ENCODE results near the gene TM9SF2.
"Not testable (repeated sequence)": the region's sequence is repeated elsewhere in the genome, so short reads cannot be mapped to it uniquely, and the experiment has no call there.

TM9SF2 gene

DNA sequence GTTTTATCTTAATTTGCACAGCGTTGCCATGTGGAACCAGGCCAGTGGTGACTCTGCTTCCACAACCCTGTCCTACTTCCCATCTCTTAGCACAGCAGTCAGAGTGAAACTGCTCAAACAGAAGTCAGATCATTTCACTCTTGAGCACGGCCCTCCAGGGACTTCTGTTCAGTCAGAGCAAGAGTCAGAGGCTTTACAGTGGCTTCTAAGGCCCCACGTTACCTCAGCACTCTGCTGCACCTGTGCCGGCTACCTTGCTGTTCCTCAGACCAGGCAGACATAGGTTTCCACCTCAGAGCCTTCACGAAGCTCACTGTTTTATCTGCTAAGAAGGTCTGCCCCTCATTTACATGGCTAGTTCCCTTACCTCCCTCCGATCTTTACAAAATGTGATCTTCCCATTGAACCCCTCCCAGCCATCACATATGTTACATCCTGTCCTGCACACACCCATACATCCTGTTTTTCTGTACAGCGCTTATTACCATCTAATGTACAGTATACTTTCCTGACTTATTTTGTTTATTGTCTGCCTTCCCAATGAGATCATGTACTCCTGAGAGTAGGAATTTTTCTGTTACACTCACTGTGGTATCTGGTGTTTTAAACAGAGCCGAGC is 41.6 kb downstream of the TM9SF2 start:
- DNase-seq = no peak

- DNase-seq = no peak
Observed at GRCh38 chr13:99545361-99545760, 44.1 kb downstream of the TM9SF2 start.

DNA sequence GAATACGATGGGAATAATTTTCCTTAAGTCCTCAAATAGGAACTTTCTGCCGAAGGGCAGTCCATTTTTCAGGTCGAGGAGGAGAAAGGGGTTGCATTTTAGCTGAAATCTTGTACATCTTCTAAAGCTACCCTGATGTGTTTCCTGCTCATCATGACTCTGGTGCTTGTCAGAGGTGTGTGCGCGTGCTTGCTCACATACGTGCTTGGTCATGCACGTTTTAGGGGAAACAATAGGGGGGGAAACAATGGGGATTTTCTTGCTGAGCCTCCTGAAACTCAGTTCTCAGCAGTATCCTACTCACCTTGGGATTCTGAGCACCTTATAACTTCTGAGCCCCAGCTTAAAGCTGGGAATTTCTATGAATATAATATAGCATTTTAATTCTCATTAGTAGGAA is 44.7 kb downstream of the TM9SF2 start:
- no peak for DNase-seq

GRCh38 chr13:99546878-99547277 is 45.6 kb downstream of the TM9SF2 start:
- no peak for DNase-seq

DNA sequence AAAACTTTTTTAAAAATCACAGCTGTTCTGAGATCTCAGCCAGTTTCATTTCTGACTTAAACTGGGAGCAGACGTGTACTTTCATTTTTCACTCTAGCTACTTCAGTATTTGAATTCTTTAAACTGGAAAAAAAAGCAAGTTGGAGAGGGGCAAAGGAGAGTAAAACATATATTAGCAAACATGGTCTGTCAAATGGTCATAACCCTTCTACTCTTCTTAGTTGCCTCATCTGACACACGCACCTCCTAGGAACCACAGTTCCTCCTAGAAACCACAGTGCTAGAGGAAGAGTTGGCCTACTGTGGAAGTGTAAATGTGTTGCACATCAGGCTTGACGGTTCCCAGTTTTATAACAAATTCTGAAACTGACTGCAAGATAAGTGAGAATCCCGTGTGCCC is 47.2 kb downstream of the TM9SF2 start:
- no peak for DNase-seq

DNA sequence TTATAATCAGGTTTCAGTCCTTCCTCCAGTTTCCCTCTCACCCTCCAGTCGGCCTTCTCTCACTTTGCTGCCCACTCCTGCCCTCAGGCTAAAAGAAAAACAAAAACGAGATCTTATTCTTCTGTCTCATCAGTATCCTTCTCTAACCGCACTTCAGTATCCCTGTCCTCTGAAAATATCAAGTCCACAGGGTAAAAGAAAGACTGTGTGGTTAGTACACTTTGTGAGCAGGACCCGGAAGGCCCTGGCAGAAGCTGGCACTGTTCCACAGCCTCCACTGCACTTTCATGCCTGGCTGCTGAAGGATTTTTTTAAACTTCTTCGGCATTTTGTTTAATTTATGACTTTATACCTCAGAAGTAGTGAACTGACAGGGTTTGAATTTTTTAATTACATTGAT is 51.8 kb downstream of the TM9SF2 start:
- DNase-seq = no peak

- no peak for DNase-seq
Observed at GRCh38 chr13:99555149-99555548, 53.9 kb downstream of the TM9SF2 start.

DNA sequence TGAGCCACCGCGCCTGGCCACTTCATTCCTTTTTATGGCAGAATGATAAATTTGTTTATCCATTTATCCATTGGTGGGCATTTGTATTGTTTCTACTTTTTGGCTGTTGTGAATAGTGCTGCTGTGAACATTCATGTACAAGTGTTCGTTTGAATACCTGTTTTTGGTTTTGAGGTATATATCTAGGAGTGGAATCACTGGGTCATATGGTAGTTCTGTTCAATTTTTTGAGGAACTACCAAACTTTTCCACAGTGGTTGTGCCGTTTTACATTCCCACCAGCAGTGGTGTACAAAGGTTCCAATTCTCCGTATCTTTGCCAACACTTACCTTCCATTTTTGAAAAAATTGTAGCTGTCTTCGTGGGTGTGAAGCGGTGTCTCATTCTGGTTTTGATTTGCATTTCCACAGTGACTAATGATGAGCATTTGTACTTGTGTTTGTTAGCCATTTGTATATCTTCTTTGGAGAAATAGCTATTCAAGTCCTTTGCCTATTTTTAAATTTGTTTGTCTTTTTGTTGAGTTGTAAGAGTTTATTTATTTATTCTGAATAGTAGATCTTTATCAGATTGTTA is 55.7 kb downstream of the TM9SF2 start:
- DNase-seq = no peak

DNA sequence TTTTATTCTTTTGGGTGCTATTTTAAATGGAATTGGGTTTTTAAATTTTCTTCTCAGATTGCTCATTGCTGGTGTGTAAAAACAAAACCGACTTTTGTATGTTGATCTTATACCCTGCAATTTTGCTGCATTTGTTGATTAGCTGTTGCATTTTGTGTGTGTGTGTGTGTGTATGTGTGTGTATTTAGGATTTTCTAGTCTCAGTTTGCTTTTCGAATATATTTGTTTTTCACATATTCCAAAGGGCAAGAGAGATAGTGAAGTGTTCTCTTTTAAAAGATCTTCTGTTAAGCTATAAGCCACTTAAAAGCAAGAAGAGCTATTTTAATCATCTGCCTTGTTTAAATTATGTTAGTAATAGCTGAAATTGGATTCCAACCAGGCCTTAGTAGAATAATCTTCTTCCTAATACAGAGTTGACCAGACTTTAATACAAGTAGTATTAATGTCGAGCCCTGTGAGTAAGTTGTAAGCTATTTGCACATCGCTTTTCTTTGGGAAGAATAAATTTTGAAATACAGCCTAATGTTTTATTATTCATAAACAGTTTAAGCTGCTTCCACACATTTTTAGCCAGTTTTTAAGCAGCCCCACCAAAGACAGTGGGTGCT is 57.4 kb downstream of the TM9SF2 start:
- DNase-seq = no peak

- no peak for DNase-seq
Observed at GRCh38 chr13:99559560-99559959, 58.3 kb downstream of the TM9SF2 start.

- DNase-seq = no peak
Observed at GRCh38 chr13:99563404-99563803, 62.1 kb downstream of the TM9SF2 start.

DNA sequence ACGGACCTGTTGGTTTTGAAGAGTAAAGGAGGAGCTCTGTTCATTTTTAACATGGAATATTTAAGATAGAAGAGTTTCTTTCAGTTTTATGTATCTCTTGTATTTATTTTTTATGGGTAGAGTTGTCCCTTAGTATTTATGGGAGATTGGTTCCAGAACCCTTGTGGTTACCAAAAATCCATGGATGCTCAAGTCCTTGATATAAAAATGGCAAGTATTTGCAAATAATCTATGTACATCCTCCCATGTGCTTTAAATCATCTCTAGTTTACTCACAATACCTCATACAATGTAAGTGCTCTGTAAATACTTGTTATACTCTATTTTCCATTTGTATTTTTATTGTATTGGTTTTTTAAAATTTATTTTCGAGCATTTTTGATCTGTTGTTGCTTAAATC is 63.1 kb downstream of the TM9SF2 start:
- DNase-seq = no peak

GRCh38 chr13:99565478-99566124 is 64.3 kb downstream of the TM9SF2 start:
- no peak for DNase-seq

DNA sequence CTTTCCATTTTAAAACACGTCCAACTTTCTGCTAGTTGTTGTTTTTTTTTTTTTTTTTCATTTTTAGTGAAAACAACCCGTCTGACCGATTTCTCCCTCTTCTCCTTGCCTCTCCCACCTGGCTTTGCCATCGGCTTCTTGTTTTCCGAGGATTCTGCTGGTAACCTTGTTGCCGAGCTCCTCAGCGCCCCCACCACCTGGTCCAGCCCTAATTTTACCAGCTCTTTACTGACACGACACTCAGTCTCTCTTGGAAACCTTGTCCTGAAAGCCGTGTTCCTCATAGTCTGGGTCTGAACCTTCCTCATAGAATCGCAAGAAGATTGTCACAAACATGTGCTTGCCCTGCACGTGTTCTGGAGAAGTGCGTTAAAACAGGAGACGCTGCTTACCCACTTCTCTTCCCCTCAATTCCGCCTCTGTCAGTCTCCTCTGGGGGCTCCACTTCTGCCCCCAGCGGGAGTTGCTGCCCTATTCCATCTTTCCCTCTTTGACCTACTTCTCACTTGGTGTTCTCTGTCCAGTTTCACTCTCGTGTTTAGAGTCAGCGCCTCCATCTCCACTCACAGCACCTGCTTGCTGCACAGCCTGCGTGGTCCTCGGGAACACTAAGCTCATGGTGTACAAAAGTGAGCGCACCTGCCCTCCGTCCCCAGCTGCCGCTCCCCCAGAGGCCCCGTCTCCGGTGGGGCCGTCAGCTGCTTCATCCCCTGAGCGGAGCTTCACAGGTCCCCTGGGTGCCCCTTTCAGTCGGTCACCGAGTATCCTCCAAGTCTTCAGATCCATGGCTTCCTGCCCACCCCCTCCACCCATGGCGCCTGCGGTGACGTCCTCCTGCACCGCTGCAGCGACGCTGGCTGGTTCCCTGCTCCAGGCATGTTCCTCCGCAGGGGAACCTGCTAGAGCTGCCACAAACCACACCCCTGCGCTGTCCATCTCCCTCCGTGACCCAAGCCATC is 65.1 kb downstream of the TM9SF2 start:
- DNase-seq = no peak

DNA sequence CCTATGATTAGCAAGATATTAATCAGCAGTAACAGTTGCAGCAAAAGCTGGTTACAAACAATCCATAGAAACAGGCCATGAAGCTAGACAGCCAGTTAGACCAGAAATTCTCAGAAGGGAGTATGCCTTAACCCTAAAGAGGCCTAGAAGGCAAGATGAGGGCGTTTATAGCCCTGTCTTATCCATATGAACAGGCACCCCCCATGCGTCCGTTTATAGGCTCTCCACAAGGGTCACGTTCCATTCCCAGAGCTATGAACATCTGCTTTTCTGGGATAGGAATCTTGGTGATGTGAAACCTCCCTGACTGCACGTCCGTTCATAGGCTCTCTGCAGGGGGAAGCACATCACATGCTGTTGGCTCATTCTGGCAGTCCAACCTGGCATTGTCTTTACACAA is 67.6 kb downstream of the TM9SF2 start:
- not testable (repeated sequence) for DNase-seq

DNA sequence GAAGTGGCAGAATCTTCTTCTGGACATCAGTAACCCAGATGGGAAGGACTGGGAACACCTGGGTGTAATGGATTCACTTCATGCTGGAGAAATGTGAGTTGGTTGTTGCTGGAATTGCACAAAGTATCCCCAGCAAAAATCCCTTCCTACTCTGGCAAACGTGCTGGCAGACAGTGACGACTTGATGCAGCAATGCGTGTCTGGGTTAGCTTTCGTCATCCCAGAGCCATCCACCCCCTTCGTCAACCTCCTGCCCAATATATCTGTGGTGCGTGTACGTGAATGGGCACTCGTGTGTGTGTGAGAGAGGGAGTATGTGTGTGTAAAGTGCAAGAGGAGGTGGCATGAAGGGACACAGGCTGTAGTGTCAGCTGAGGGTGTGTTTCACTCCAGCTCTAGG is 70.9 kb downstream of the TM9SF2 start:
- no peak for DNase-seq

- no peak for DNase-seq
Observed at GRCh38 chr13:99572921-99573320, 71.6 kb downstream of the TM9SF2 start.

GRCh38 chr13:99575376-99576120 is 74.3 kb downstream of the TM9SF2 start:
- no peak for DNase-seq

- no peak for DNase-seq
Observed at GRCh38 chr13:99577934-99578917, 77.0 kb downstream of the TM9SF2 start.

GRCh38 chr13:99580500-99581268 is 79.4 kb downstream of the TM9SF2 start:
- DNase-seq = no peak
